ENCODE data around the gene SMOC2.

SMOC2 gene

GRCh38 chr6:168494726-168495125, 53.7 kb downstream of the SMOC2 start:
- no peak for DNase-seq

- DNase-seq, result no peak
These were observed 54.1 kb downstream of the SMOC2 start for GRCh38 chr6:168495133-168495532.

GRCh38 chr6:168495636-168496035, 54.7 kb downstream of the SMOC2 start:
- no peak for DNase-seq

- no peak for DNase-seq
These were observed 55.4 kb downstream of the SMOC2 start for GRCh38 chr6:168496139-168496996.

GRCh38 chr6:168496997-168497331, 56.0 kb downstream of the SMOC2 start:
- no peak for DNase-seq

- no peak for DNase-seq
These were observed 56.4 kb downstream of the SMOC2 start for GRCh38 chr6:168497381-168497780.

- no peak for DNase-seq
These were observed 57.3 kb downstream of the SMOC2 start for GRCh38 chr6:168498161-168498843.

- no peak for DNase-seq
These were observed 58.2 kb downstream of the SMOC2 start for GRCh38 chr6:168499045-168499650.

GRCh38 chr6:168500519-168500918, 59.5 kb downstream of the SMOC2 start:
- no peak for DNase-seq

GRCh38 chr6:168501561-168501960, 60.6 kb downstream of the SMOC2 start:
- no peak for DNase-seq

- DNase-seq, result no peak
These were observed 63.4 kb downstream of the SMOC2 start for GRCh38 chr6:168504366-168504765.

- no peak for DNase-seq
These were observed 65.5 kb downstream of the SMOC2 start for GRCh38 chr6:168506460-168506859.

- DNase-seq, result no peak
These were observed 66.3 kb downstream of the SMOC2 start for GRCh38 chr6:168507297-168507696.

- no peak for DNase-seq
These were observed 66.7 kb downstream of the SMOC2 start for GRCh38 chr6:168507730-168508129.

- DNase-seq, result no peak
These were observed 67.9 kb downstream of the SMOC2 start for GRCh38 chr6:168508903-168509302.

GRCh38 chr6:168513766-168514165, 72.8 kb downstream of the SMOC2 start:
- no peak for DNase-seq

GRCh38 chr6:168514216-168514615, 73.2 kb downstream of the SMOC2 start:
- DNase-seq, result no peak

GRCh38 chr6:168515376-168515775, 74.4 kb downstream of the SMOC2 start:
- DNase-seq, result no peak

GRCh38 chr6:168516944-168517741, 76.2 kb downstream of the SMOC2 start:
- no peak for DNase-seq

- no peak for DNase-seq
These were observed 76.9 kb downstream of the SMOC2 start for GRCh38 chr6:168517742-168518347.

- DNase-seq, result no peak
These were observed 77.4 kb downstream of the SMOC2 start for GRCh38 chr6:168518348-168518745.

- DNase-seq, result no peak
These were observed 77.9 kb downstream of the SMOC2 start for GRCh38 chr6:168518867-168519266.

GRCh38 chr6:168520233-168520632, 79.2 kb downstream of the SMOC2 start:
- DNase-seq, result no peak

Data from activated T-cell treated with anti-CD3 and anti-CD28 coated beads, Interleukin-2, amount 50 U/mL, for 1 hour (primary cell).